ENCODE data around the gene CDK5. TPM values are rescaled to one million over a fixed set of nuclear protein-coding genes. Genes with fewer than 3 reads are reported as not detected.
A peak's percentile ranks its signal among the peaks of the same experiment; 100 is the strongest.

The CDK5 gene
- total RNA-seq, 1 donor = 22.9 TPM

GRCh38 chr7:151057989-151058780 is 488 bp upstream of the CDK5 start:
- no peak for TF ChIP-seq CTCF (IDR thresholded peaks at IDR 0.05; ENCODE audit: insufficient read depth, low read depth, low read length)
- peak; percentile 100 for DNase-seq (ENCODE audit: low read depth)
- peak overlapping the region; percentile 87 for H3K4me3 ChIP-seq (ENCODE audit: low read depth, low read length)

- H3K4me3 ChIP-seq (ENCODE audit: low read depth, low read length) = peak overlapping the region; percentile 87
Measured at GRCh38 chr7:151056666-151057505, 811 bp downstream of the CDK5 start.

GRCh38 chr7:151056283-151056665 is 1.4 kb downstream of the CDK5 start:
- H3K4me3 ChIP-seq (ENCODE audit: low read depth, low read length) = no peak overlapping the region
- peak; percentile 13 for TF ChIP-seq CTCF (IDR thresholded peaks at IDR 0.05; ENCODE audit: insufficient read depth, low read depth, low read length)
- DNase-seq (ENCODE audit: low read depth) = no peak

More at GRCh38 chr7:151056666-151057505, 811 bp downstream of the CDK5 start:
- DNase-seq (ENCODE audit: low read depth) = no peak
- TF ChIP-seq CTCF (IDR thresholded peaks at IDR 0.05; ENCODE audit: insufficient read depth, low read depth, low read length) = no peak

- H3K4me3 ChIP-seq (ENCODE audit: low read depth, low read length) = no peak overlapping the region
- TF ChIP-seq CTCF (IDR thresholded peaks at IDR 0.05; ENCODE audit: insufficient read depth, low read depth, low read length) = no peak
- DNase-seq (ENCODE audit: low read depth) = no peak
Measured at GRCh38 chr7:151053751-151054150, 3.9 kb downstream of the CDK5 start.

GRCh38 chr7:151053096-151053495 is 4.6 kb downstream of the CDK5 start:
- no peak for TF ChIP-seq CTCF (IDR thresholded peaks at IDR 0.05; ENCODE audit: insufficient read depth, low read depth, low read length)
- no peak overlapping the region for H3K4me3 ChIP-seq (ENCODE audit: low read depth, low read length)
- no peak for DNase-seq (ENCODE audit: low read depth)

GRCh38 chr7:151051108-151051507 is 6.6 kb downstream of the CDK5 start:
- H3K4me3 ChIP-seq (ENCODE audit: low read depth, low read length) = no peak overlapping the region
- TF ChIP-seq CTCF (IDR thresholded peaks at IDR 0.05; ENCODE audit: insufficient read depth, low read depth, low read length) = no peak
- DNase-seq (ENCODE audit: low read depth) = peak; percentile 84
